ENCODE data around the gene RREB1. TPM values are rescaled to one million over a fixed set of nuclear protein-coding genes. Genes with fewer than 3 reads are reported as not detected.

The RREB1 gene
- polyA plus RNA-seq, 2 of the 4 experiments (the other 2 are of a cell fraction), result 2.2 to 5.0 TPM

GRCh38 chr6:7108196-7108963 lies 619 bp downstream of the RREB1 start:
- POLR2A ChIA-PET, result interaction anchor here (0.6 kb wide), 1 partner anchor 116 kb away, joined by 5 read pairs; no protein-coding TSS in a partner anchor
- peak overlapping the region; percentile 84 for H3K4me3 ChIP-seq
- CTCF ChIA-PET, result interaction anchor here (1.3 kb wide), 1 partner anchor 45 kb away, joined by 3 read pairs; no protein-coding TSS in a partner anchor
- FAIRE-seq (no peak), DNase-seq (ENCODE audit: low read depth in 1 of 2, low spot score in 1 of 2) (peak; percentile 25 to 44), ATAC-seq (peak; percentile 40 to 59)
- H3K4me2 ChIP-seq, result peak overlapping the region; percentile 81
- H3K27ac ChIP-seq, result peak overlapping the region; percentile 96 to 99
- no peaks in the 10 kb centered on the region for H3K9me3 ChIP-seq
- 1% methylated on average over 39 of the region's 94 CpGs for WGBS (ENCODE audit: missing lambda C conversion rate)
- peaks cover 42% of the 10 kb centered on the region for H3K4me1 ChIP-seq
- TF ChIP-seq RFX5 (IDR thresholded peaks at IDR 0.05) (no peak), HMGXB4 (CRISPR knock-in tag; IDR thresholded peaks at IDR 0.05; ENCODE audit: borderline replicate concordance) (no peak), PHF8 (IDR thresholded peaks at IDR 0.05; ENCODE audit: borderline replicate concordance, low read depth) (no peak), BCL3 (IDR thresholded peaks at IDR 0.05) (no peak), JUN (IDR thresholded peaks at IDR 0.05) (peak in 1 of 2 experiments; percentile 11; a peak in 2 of 5 replicates), ATOH8 (CRISPR knock-in tag; IDR thresholded peaks at IDR 0.05; ENCODE audit: low read depth) (no peak)

- Histone ChIP-seq H3K4me2 (peak overlapping the region; percentile 81), H3K4me3 (peak overlapping the region; percentile 84), H3K27ac (peak overlapping the region; percentile 96 to 99), H3K9me3 (no peaks in the 10 kb centered on the region), H3K4me1 (peaks cover 50% of the 10 kb centered on the region)
- FAIRE-seq (no peak), DNase-seq (ENCODE audit: low read depth in 1 of 2, low spot score in 1 of 2) (peak; percentile 46 to 48), ATAC-seq (peak; percentile 30 to 31; a peak in 3 of 6 replicates)
- ChIA-PET CTCF (interaction anchor here (0.5 to 1.3 kb wide), 2 partner anchors 37 to 44 kb away, joined by 3 to 4 read pairs; no protein-coding TSS in a partner anchor), POLR2A (no interaction called here)
- under 1% methylated on average over 10 of the region's 86 CpGs for WGBS (ENCODE audit: missing lambda C conversion rate)
- peak; percentile 96 for TF ChIP-seq MAFK (IDR thresholded peaks at IDR 0.05; ENCODE audit: partially characterized antibody)
- no peak for TF ChIP-seq HOXB5 (CRISPR knock-in tag; IDR thresholded peaks at IDR 0.05)
- no peak for TF ChIP-seq HOXA7 (CRISPR knock-in tag; IDR thresholded peaks at IDR 0.05)
- no peak for TF ChIP-seq HMGXB4 (CRISPR knock-in tag; IDR thresholded peaks at IDR 0.05; ENCODE audit: borderline replicate concordance)
- no peak for TF ChIP-seq BHLHE40 (IDR thresholded peaks at IDR 0.05; ENCODE audit: low read depth, low read length)
- TF ChIP-seq CBX2 (IDR thresholded peaks at IDR 0.05; ENCODE audit: borderline replicate concordance, low read depth), result no peak
- TF ChIP-seq HDAC2 (IDR thresholded peaks at IDR 0.05), result no peak
- no peak for TF ChIP-seq CHD4 (IDR thresholded peaks at IDR 0.05; ENCODE audit: borderline replicate concordance)
- TF ChIP-seq CHD2 (IDR thresholded peaks at IDR 0.05; ENCODE audit: low read length, partially characterized antibody), result no peak
- TF ChIP-seq MAZ (IDR thresholded peaks at IDR 0.05; ENCODE audit: borderline replicate concordance, low read depth, low read length), result no peak
- no peak for TF ChIP-seq NR3C1 (IDR thresholded peaks at IDR 0.05)
- no peak for TF ChIP-seq KDM1A (IDR thresholded peaks at IDR 0.05; ENCODE audit: low read depth)
- TF ChIP-seq MAX (IDR thresholded peaks at IDR 0.05), result peak; percentile 34; the same call in 1 of the 2 replicates
- no peak for TF ChIP-seq HOXB13 (CRISPR knock-in tag; IDR thresholded peaks at IDR 0.05; ENCODE audit: low read depth)
- TF ChIP-seq EP300 (IDR thresholded peaks at IDR 0.05), result no peak
- TF ChIP-seq PHF8 (IDR thresholded peaks at IDR 0.05; ENCODE audit: borderline replicate concordance, low read depth), result no peak
- no peak for TF ChIP-seq TFCP2L1 (CRISPR knock-in tag; IDR thresholded peaks at IDR 0.05)
- TF ChIP-seq ZC3H11A (IDR thresholded peaks at IDR 0.05), result no peak
- peak in 1 of 2 experiments; percentile 33; a peak in 1 of 4 replicates for TF ChIP-seq CEBPB (IDR thresholded peaks at IDR 0.05)
- TF ChIP-seq ZFP36 (IDR thresholded peaks at IDR 0.05; ENCODE audit: borderline replicate concordance, partially characterized antibody), result no peak
- no peak for TF ChIP-seq RAD21 (conservative IDR thresholded peaks at IDR 0.05 in 1 of 2, IDR thresholded peaks at IDR 0.05 in 1 of 2)
- no peak for TF ChIP-seq HEYL (CRISPR knock-in tag; IDR thresholded peaks at IDR 0.05)
Measured at GRCh38 chr6:7108964-7109836, 1.4 kb downstream of the RREB1 start.
